NK-92 treated with Interleukin-12 subunit alpha and Interleukin-12 subunit beta, amount 100 ng/mL, for 24 hours (cell line): ENCODE results near the gene NTNG1.
"Not testable (repeated sequence)": the region's sequence is repeated elsewhere in the genome, so short reads cannot be mapped to it uniquely, and the experiment has no call there.

Source experiments
- DNase-seq: peaks from one replicate; lab custom pipeline; 2025; lab: John Stamatoyannopoulos, UW

The NTNG1 gene

GRCh38 chr1:107140703-107141490, at the start of gene NTNG1:
TSS of gene NTNG1 (plus strand) at chr1:107141039.
- DNase-seq: no peak

- DNase-seq: no peak
Measured at GRCh38 chr1:107091418-107091817, 49.4 kb upstream of the NTNG1 start.

GRCh38 chr1:107093395-107093794, 47.4 kb upstream of the NTNG1 start:
- DNase-seq: not testable (repeated sequence)

GRCh38 chr1:107095647-107096046, 45.2 kb upstream of the NTNG1 start:
- no peak for DNase-seq

GRCh38 chr1:107096690-107097089, 44.1 kb upstream of the NTNG1 start:
- no peak for DNase-seq

- no peak for DNase-seq
Measured at GRCh38 chr1:107098961-107099360, 41.9 kb upstream of the NTNG1 start.

GRCh38 chr1:107100331-107100984, 40.4 kb upstream of the NTNG1 start:
- no peak for DNase-seq

GRCh38 chr1:107105914-107106313, 34.9 kb upstream of the NTNG1 start:
- no peak for DNase-seq

- DNase-seq: no peak
Measured at GRCh38 chr1:107110326-107110725, 30.5 kb upstream of the NTNG1 start.

GRCh38 chr1:107116306-107116790, 24.5 kb upstream of the NTNG1 start:
- DNase-seq: no peak

GRCh38 chr1:107122225-107122624, 18.6 kb upstream of the NTNG1 start:
- DNase-seq: no peak

GRCh38 chr1:107123741-107124140, 17.1 kb upstream of the NTNG1 start:
- no peak for DNase-seq

GRCh38 chr1:107124694-107125093, 16.1 kb upstream of the NTNG1 start:
- DNase-seq: no peak

GRCh38 chr1:107132195-107132594, 8.6 kb upstream of the NTNG1 start:
- DNase-seq: no peak

- DNase-seq: no peak
Measured at GRCh38 chr1:107132780-107133179, 8.1 kb upstream of the NTNG1 start.

GRCh38 chr1:107135463-107135862, 5.4 kb upstream of the NTNG1 start:
- DNase-seq: no peak

- DNase-seq: no peak
Measured at GRCh38 chr1:107138166-107138565, 2.7 kb upstream of the NTNG1 start.

GRCh38 chr1:107138767-107139445, 1.9 kb upstream of the NTNG1 start:
- no peak for DNase-seq

- DNase-seq: no peak
Measured at GRCh38 chr1:107139833-107140702, 771 bp upstream of the NTNG1 start.

- DNase-seq: no peak
Measured at GRCh38 chr1:107141491-107142126, 770 bp downstream of the NTNG1 start.

- DNase-seq: no peak
Measured at GRCh38 chr1:107142140-107142542, 1.3 kb downstream of the NTNG1 start.
